ENCODE measurements around the gene PLA2G4F.

PLA2G4F gene, protein sequence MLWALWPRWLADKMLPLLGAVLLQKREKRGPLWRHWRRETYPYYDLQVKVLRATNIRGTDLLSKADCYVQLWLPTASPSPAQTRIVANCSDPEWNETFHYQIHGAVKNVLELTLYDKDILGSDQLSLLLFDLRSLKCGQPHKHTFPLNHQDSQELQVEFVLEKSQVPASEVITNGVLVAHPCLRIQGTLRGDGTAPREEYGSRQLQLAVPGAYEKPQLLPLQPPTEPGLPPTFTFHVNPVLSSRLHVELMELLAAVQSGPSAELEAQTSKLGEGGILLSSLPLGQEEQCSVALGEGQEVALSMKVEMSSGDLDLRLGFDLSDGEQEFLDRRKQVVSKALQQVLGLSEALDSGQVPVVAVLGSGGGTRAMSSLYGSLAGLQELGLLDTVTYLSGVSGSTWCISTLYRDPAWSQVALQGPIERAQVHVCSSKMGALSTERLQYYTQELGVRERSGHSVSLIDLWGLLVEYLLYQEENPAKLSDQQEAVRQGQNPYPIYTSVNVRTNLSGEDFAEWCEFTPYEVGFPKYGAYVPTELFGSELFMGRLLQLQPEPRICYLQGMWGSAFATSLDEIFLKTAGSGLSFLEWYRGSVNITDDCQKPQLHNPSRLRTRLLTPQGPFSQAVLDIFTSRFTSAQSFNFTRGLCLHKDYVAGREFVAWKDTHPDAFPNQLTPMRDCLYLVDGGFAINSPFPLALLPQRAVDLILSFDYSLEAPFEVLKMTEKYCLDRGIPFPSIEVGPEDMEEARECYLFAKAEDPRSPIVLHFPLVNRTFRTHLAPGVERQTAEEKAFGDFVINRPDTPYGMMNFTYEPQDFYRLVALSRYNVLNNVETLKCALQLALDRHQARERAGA

DNA sequence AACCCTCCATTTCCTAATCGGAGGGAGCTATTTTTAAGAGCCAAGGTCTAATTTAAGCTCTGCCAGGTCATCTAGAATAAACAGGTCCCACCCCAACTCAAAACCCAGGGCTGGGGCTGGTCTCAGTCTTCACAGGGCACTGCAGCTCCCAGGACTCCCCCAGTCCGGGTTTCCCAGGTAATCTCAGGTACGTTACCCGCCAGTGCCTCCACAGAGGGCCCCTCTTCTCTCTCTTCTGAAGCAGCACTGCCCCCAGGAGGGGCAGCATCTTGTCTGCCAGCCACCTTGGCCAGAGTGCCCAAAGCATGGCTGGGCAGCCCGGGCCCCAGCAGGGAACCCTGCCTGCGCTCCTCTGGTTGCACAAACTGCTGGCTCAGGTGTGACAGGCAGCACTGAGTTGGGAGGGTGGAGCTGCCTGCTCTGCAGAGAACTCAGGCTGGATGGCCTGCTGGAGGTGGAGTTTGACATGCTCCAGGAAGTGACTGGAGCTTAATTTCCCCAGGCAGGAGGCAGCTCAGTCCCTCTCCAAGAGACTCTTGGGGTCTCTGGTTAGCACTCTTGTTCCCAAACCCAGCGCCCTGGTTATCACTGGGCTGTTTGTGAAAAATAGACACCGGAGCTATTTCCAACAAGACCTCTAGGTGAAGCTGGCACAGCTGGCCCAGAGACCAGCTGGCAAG is at the start of gene PLA2G4F:
Gene PLA2G4F (minus strand): TSS at position 394 of the 680 bp plus-strand sequence. CDS start 87 bp downstream, at position 307.
- DNase-seq, result no peak

- DNase-seq, result no peak
Measured at GRCh38 chr15:42203891-42204290, 47.5 kb upstream of the PLA2G4F start.

DNA sequence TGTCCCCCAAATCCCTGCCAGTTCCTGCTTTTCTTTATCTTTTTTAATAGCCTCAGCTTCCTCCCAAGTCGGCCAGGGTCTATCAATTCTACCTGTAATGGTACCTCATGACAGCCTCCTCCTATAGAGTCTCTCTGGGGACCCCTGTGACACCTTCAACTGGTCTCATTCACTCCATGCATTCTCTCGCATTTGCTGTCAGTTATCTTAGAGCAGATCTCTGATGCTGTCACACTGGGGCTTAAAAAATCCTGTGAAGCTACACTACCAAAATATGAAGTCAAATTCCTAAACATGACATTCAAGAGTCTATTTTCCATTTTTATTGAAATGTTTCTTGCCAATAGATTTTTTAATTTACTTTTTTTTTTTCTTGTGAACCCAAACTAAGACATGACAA is 46.2 kb upstream of the PLA2G4F start:
- DNase-seq, result no peak

- DNase-seq, result no peak
Measured at GRCh38 chr15:42201801-42202200, 45.4 kb upstream of the PLA2G4F start.

DNA sequence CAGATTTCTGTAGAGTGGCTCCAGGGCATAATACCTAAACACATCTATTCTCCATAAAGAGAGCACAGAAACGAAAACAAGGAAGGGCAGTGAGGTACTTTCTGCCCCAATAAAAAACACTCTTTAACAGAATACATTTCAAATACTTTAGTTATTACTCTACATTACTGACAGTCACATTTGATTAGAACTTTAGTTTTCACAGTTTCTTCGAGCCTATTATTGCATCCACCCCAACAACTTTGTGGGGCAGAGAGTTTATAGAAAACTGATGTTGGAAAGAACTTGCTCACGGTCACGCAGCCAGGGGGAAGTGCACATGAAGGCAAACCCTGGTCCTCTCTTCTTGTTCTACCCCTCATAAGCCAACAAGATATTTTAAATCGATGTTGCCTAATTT is 42.7 kb upstream of the PLA2G4F start:
- DNase-seq, result no peak

- no peak for DNase-seq
Measured at GRCh38 chr15:42198516-42198915, 42.1 kb upstream of the PLA2G4F start.

- DNase-seq, result no peak
Measured at GRCh38 chr15:42194513-42194912, 38.1 kb upstream of the PLA2G4F start.

GRCh38 chr15:42193383-42193782 is 36.9 kb upstream of the PLA2G4F start:
- DNase-seq, result no peak

GRCh38 chr15:42191610-42192346 is 35.3 kb upstream of the PLA2G4F start:
- no peak for DNase-seq

DNA sequence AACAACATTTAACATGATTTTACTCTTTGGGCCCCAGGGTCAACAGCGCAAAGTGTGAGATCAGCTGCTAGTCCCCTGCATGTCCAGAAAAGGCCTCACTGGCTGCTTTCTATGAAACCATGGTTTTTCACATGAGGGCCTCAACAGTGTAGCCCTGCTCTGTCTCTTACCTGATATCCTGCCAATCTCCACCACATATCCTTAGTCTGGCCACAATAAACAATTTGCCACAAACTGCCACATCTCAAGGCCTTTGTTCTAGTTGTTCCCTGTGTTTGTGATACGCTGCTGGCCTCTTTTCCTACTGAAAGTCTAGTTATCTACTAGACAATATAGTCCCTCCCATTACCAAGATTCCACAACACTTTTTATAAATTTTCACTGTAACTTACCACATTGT is 33.9 kb upstream of the PLA2G4F start:
- no peak for DNase-seq

DNA sequence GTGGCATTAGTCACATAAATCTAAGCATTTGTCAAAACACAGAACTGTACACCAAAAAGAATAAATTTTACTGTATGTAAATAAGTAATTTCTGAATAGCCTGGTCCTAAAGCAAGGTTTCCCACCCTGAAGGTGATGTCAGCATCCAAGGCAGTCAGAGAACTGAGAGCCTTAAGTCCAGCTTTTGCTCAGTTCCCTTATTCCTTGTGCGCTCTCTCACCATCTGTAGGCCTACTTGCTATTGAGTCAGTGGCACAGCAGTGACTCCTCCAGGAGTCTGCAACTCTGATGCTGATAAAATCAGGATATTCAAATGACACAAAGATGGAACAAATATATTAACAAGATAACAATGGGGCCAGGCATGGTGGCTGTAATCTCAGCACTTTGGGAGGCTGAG is 29.4 kb upstream of the PLA2G4F start:
- no peak for DNase-seq

DNA sequence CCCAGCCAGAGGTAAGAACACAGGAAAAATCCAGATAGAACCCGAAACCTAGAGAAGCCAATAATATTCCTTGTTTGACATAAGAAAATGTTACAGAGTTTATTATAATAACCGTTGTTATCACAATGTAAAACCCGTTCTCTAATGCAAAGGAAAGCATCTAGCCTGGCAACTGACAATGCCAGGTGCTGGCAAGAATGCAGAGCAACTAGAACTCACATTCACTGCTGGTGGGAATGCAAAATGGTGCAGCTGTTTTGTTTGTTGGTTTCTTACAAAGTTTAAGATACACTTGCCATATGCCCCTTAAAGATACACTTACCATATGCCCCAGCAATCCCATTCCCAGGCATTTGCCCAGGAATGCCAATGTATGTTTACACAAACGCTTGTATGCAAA is 28.3 kb upstream of the PLA2G4F start:
- DNase-seq, result no peak

- DNase-seq, result no peak
Measured at GRCh38 chr15:42184296-42184695, 27.9 kb upstream of the PLA2G4F start.

GRCh38 chr15:42182961-42183360 is 26.5 kb upstream of the PLA2G4F start:
- no peak for DNase-seq

DNA sequence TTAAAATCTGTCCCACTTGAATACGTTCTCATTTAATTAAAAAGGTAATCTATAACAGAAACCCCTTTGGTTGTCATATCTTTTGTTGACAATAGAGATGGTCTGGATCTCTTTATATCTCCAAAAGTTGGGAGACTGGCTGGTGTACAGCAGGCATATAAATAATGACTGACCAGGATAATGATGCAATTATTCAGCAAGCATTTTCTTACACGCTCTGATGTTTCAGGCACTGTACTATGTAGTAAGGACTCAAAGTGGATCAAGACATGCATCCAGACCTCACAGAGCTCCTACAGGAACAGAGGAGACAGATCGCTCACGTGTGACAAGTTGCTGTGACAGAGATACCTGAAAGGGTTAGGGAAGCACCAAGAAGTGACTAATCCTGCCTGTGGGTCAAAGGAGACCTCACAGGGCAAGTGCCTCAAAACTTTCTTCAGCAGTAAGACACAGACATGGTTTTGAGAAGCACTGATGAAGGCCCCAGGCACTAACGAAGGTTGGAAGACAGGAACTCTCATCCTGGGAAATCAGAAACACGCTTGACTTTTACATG is 26.0 kb upstream of the PLA2G4F start:
- DNase-seq, result no peak

GRCh38 chr15:42178056-42178455 is 21.6 kb upstream of the PLA2G4F start:
- DNase-seq, result no peak

GRCh38 chr15:42175671-42176070 is 19.2 kb upstream of the PLA2G4F start:
- no peak for DNase-seq

DNA sequence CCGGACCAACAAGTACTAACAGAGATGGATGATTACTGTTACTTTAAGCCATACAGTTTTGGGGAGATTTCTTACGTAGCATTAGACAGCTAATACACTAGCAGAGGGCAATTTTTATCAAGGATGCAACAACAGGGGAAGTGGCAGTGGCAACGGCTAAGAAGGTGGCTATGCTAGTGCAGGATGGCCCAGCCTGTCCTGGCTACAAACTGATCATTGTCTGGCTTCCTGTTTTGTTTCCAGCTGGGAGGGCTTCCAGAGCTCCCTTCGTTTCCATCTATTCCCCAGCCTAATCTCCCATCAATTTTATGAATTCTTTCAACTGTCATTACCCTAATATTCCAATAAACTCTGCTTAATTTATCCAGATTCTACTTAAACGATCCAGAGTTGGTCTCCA is 16.0 kb upstream of the PLA2G4F start:
- DNase-seq, result no peak

GRCh38 chr15:42171795-42172194 is 15.4 kb upstream of the PLA2G4F start:
- DNase-seq, result no peak

GRCh38 chr15:42171122-42171521 is 14.7 kb upstream of the PLA2G4F start:
- DNase-seq, result no peak

DNA sequence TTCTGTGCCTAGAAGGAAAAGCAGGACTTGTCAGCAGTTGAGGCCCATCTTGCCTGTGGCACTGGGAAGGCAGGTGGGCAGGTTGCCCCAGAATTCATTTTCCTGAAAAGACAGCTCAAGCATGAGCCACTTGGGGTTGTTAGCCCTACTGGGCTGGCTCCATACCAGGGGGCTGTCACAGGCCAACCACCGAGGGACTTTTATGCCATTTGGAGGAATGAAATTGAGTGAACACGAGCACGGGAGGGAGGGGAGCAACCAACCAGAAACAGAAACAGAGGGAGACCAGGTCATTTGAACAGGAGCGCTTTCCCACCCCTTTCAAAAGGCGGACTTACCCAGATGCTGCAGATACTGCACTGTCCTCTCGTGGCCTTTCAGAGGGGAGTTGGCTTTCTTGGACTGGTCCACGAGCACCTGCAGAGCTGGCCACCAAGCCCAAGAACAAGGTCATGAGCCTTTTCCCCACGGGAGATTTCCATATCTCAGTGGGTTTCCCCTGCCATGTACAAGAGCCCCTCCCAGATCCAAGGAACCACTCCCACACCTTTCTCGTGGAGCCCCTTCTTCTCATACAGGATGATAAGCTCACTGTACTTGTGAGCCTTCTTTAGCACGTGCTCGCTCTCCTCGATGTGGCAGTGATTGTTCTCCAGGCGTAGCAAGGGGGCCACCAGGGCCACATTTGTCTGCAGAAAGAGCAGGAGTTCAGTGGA is 9.9 kb upstream of the PLA2G4F start:
- no peak for DNase-seq

- no peak for DNase-seq
Measured at GRCh38 chr15:42165106-42165505, 8.7 kb upstream of the PLA2G4F start.

Data from activated CD4-positive, CD25-positive, alpha-beta regulatory T cell (primary cell).